ENCODE results near the gene GNL1. TPM values are rescaled to one million over a fixed set of nuclear protein-coding genes. Genes with fewer than 3 reads are reported as not detected.

GNL1 gene
- total RNA-seq, 1 donor from 2014 or later = 109 TPM

DNA sequence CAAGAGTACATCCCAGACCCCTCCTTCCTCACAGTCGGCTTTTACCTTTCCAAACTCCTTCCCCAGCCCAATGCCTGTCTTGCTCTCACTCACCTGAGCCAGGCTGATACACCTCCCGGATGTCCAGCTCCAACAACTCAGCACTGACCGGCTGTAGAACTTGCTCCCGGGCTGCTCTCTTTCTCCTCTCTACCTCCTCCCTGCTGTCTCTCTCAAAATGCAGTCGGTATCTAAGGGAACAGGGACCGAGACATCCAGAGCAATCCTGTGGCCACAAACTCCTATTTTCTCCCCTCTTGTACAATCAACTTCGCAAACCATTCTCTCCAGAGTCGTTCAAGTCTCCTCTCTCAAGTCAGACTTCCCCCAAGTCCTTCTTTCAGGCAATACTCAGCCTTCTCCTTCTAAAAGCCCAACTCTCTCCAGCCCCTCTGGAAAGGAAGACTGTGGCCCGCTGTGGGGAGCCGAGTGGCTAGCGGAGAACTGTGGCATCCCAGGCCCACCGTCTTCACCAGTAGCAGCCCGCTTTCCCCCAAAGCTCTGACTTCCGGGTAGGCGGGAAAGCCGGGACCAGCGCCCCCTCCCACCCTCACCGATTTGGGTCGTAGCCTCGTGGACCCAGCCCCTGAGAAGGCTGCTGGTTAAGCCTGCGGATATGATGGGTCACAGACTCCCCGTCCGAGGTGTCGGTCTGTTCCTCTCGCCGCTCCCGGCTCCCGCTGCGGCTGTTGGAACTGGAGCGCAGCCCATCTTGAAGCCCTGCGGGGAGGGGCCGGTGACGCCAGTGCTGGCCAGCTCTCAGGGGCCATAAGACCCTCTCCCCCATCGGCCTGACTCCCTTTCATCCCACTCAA lies 1.1 kb downstream of the GNL1 start:
- Mint-ChIP-seq H3K36me3 (ENCODE audit: low read depth, unreplicated experiment) (peaks cover 52% of the 10 kb centered on the region), H3K4me1 (ENCODE audit: unreplicated experiment) (peaks cover 29% of the 10 kb centered on the region)
- peak; percentile 52 for DNase-seq (ENCODE audit: low spot score)

GRCh38 chr6:30554404-30554803 lies 1.9 kb downstream of the GNL1 start:
- H3K27me3 Mint-ChIP-seq (ENCODE audit: unreplicated experiment) = peaks cover 13% of the 10 kb centered on the region
- peaks cover 29% of the 10 kb centered on the region for H3K4me1 Mint-ChIP-seq (ENCODE audit: unreplicated experiment)
- no peak for DNase-seq (ENCODE audit: low spot score)
- H3K27ac Mint-ChIP-seq (ENCODE audit: unreplicated experiment) = peak overlapping the region; percentile 34
- no peaks in the 10 kb centered on the region for H3K9me3 Mint-ChIP-seq (ENCODE audit: unreplicated experiment)
- H3K4me3 Mint-ChIP-seq (ENCODE audit: unreplicated experiment) = peak overlapping the region; percentile 99
- H3K36me3 Mint-ChIP-seq (ENCODE audit: low read depth, unreplicated experiment) = peaks cover 59% of the 10 kb centered on the region
- TF ChIP-seq, protein P1, sequence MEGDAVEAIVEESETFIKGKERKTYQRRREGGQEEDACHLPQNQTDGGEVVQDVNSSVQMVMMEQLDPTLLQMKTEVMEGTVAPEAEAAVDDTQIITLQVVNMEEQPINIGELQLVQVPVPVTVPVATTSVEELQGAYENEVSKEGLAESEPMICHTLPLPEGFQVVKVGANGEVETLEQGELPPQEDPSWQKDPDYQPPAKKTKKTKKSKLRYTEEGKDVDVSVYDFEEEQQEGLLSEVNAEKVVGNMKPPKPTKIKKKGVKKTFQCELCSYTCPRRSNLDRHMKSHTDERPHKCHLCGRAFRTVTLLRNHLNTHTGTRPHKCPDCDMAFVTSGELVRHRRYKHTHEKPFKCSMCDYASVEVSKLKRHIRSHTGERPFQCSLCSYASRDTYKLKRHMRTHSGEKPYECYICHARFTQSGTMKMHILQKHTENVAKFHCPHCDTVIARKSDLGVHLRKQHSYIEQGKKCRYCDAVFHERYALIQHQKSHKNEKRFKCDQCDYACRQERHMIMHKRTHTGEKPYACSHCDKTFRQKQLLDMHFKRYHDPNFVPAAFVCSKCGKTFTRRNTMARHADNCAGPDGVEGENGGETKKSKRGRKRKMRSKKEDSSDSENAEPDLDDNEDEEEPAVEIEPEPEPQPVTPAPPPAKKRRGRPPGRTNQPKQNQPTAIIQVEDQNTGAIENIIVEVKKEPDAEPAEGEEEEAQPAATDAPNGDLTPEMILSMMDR (IDR thresholded peaks at IDR 0.05; ENCODE audit: unreplicated experiment) = no peak

More for the DNA sequence above, 1.1 kb downstream of the GNL1 start:
- Mint-ChIP-seq H3K27ac (ENCODE audit: unreplicated experiment) (peak overlapping the region; percentile 100), H3K27me3 (ENCODE audit: unreplicated experiment) (peaks cover 13% of the 10 kb centered on the region), H3K4me3 (ENCODE audit: unreplicated experiment) (peak overlapping the region; percentile 99), H3K9me3 (ENCODE audit: unreplicated experiment) (no peaks in the 10 kb centered on the region)
- TF ChIP-seq, protein P1 (IDR thresholded peaks at IDR 0.05; ENCODE audit: unreplicated experiment) = no peak

DNA sequence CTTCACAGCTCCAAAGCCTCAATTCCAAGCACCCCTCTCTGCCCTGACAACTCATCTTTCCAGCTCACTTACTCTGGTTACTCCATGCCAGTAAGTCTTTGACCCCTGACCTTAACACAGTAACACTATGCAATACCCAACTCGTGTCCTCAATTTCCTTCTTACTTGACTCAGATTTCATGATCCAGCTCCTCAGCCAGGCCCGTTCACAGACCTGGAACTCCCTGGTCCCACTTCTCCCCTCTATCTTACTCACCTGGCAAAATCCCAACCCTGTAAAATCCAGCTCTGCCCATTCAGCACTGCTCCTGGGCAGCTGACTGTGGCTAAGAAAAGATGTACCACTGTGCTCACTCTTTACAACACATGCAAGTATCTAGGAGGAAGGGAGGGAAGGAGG lies 7.9 kb downstream of the GNL1 start:
- peaks cover 14% of the 10 kb centered on the region for H3K4me1 Mint-ChIP-seq (ENCODE audit: unreplicated experiment)
- no peak for DNase-seq (ENCODE audit: low spot score)
- H3K9me3 Mint-ChIP-seq (ENCODE audit: unreplicated experiment) = no peaks in the 10 kb centered on the region
- peaks cover 4% of the 10 kb centered on the region for H3K27me3 Mint-ChIP-seq (ENCODE audit: unreplicated experiment)
- H3K27ac Mint-ChIP-seq (ENCODE audit: unreplicated experiment) = no peak overlapping the region
- H3K36me3 Mint-ChIP-seq (ENCODE audit: low read depth, unreplicated experiment) = peaks cover 54% of the 10 kb centered on the region
- TF ChIP-seq, protein P1 (IDR thresholded peaks at IDR 0.05; ENCODE audit: unreplicated experiment) = no peak
- H3K4me3 Mint-ChIP-seq (ENCODE audit: unreplicated experiment) = peak overlapping the region; percentile 24

DNA sequence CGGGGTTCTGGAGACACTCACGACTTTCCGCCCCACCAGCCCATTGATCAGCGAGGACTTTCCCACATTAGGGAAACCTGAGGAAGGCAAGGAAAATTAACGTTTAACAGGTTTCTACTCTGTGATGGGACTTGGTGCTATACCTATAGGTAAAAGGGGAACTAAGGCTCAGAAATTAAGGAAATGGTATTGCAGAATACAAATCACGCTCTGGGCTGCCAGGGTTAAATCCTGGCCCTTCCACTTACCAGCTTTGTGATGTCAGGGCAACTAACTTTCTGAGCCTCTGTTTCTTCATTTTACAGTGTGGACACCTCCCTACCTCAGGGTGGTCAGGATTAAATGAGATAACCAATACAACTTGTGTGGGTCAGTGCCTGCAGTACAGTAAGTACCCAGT lies 8.8 kb downstream of the GNL1 start:
- H3K36me3 Mint-ChIP-seq (ENCODE audit: low read depth, unreplicated experiment) = peaks cover 49% of the 10 kb centered on the region
- peaks cover 22% of the 10 kb centered on the region for H3K4me1 Mint-ChIP-seq (ENCODE audit: unreplicated experiment)
- no peak overlapping the region for H3K4me3 Mint-ChIP-seq (ENCODE audit: unreplicated experiment)
- peaks cover 8% of the 10 kb centered on the region for H3K27me3 Mint-ChIP-seq (ENCODE audit: unreplicated experiment)
- no peaks in the 10 kb centered on the region for H3K9me3 Mint-ChIP-seq (ENCODE audit: unreplicated experiment)
- DNase-seq (ENCODE audit: low spot score) = no peak
- TF ChIP-seq, protein P1 (IDR thresholded peaks at IDR 0.05; ENCODE audit: unreplicated experiment) = no peak
- no peak overlapping the region for H3K27ac Mint-ChIP-seq (ENCODE audit: unreplicated experiment)

- Mint-ChIP-seq H3K4me1 (ENCODE audit: unreplicated experiment) (peaks cover 30% of the 10 kb centered on the region), H3K9me3 (ENCODE audit: unreplicated experiment) (no peaks in the 10 kb centered on the region), H3K4me3 (ENCODE audit: unreplicated experiment) (no peak overlapping the region), H3K36me3 (ENCODE audit: low read depth, unreplicated experiment) (peaks cover 26% of the 10 kb centered on the region), H3K27ac (ENCODE audit: unreplicated experiment) (peak overlapping the region; percentile 16), H3K27me3 (ENCODE audit: unreplicated experiment) (peaks cover 8% of the 10 kb centered on the region)
- no peak for DNase-seq (ENCODE audit: low spot score)
- TF ChIP-seq, protein P1 (IDR thresholded peaks at IDR 0.05; ENCODE audit: unreplicated experiment) = peak; percentile 82
Observed at GRCh38 chr6:30544666-30545272, 11.5 kb downstream of the GNL1 start.
